GM21619 (cell line): ENCODE results near the gene NPW.
A peak's percentile ranks its signal among the peaks of the same experiment; 100 is the strongest.
"Not testable (repeated sequence)": the region's sequence is repeated elsewhere in the genome, so short reads cannot be mapped to it uniquely, and the experiment has no call there.

Experiments used
- ATAC-seq: cut with Tn5 transposase; IDR thresholded peaks from one replicate; pipeline ENCODE4 v1.9.1; 2021; ENCODE audit not compliant: unreplicated experiment

Gene NPW

DNA sequence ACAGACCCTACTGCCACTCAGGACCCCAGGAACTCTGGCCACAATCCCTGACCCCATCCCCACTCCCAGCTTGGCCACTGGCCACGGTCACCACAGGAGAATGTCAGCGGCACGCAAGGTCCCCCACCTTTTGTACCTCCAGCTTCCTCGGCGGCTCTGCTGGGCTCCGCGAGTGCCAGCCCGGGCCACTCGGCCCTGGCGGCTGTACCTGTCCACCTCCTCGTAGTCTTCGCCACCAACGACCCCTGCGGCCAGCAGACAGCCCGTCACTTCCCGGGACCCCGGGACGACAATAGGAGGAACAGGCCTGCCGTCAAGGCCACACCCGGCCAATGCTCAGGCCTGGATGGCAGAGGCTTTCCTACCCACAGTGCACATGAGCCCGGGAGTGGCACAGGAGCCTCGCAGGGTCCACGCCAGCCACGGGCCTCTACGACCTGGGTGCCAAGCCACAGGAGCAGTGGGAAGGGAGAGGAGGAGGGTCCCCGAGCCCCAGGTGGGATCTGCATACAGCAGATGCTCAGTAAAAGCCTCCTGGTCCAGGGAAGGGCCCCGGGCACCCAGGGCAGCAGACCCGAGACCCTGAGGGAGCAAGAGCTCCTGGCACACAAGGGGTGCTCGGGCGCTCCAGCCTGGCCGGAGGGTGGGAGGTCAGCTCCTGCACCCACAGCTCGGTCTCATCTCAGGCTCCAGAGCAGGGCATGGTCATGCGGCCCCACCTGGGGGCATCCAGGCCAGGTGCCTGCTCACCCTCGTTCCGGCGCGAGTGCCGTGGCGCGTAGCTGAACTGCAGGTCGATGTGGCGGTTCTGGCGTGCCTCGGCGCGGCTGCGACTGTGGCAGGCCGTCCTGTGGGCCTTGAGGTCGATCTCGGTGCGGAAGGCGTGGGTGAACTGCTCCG is 17.9 kb upstream of the NPW start:
- no peak for ATAC-seq

DNA sequence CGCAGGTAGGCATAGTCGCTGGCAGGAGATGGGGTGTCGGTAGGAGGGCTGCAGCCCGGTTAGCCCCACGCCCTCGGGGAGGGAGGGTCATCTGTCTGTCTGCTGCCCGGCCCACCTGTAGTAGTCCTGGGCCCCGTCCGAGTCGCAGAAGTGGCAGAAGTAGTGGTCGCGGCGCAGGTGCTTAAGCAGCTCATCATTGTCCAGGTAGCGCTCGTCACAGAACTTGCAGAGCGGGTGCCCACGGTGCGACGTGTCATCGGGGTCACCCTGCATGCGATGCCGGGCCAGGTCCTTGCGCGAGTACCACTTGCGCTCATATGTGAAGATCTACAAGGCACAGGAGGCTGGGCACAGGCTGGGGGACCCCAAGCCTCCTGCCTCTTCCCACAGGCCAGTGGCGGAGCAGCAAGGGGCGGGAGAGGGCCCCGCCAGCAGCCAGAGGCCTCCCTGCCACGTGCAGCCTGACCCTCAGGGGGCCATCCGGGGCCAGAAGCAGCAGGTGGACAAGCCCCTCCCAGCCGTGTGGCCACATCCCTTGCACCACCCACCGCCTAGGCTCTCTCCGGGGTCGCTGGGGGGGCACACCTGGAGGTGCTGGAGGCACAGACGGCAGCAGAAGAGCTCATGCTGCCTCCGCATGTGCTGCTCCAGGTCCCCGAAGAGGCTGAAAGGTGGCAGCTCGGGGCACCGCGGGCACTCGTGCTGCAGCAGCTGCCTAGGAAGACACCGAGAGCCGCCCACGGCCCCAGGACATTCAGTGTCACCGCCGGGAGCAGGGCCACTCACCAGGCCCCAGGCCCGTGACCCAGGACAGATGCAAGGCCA is 17.0 kb upstream of the NPW start:
- ATAC-seq, result no peak

DNA sequence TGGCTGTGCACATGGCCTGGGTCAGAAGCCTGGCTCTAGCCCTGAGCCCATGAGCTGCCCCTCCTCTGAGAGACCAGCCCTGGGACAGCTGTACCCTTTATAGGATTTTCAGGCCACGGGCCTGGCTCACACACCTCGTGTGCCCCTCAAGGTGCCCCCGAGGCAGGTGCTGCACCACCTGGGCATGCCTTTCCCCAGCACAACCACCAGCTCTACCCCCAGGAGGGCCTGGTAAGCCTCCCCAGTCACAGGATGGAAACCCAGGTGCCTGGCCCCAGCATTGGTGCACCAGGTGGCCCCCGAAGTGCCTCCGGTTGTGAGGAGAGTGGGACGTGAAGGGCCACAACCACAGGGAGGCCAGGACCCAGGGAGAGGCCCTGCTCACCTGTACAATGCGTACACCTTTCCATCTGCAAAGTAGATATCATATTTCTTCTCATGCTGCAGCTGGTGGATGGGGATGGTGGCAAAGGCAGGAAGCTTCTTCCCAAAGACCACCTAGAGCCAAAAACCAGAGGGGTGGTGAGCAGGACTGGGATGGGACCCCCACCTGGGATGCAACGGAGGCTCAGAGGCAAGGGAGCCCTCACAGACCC is 16.3 kb upstream of the NPW start:
- no peak for ATAC-seq

DNA sequence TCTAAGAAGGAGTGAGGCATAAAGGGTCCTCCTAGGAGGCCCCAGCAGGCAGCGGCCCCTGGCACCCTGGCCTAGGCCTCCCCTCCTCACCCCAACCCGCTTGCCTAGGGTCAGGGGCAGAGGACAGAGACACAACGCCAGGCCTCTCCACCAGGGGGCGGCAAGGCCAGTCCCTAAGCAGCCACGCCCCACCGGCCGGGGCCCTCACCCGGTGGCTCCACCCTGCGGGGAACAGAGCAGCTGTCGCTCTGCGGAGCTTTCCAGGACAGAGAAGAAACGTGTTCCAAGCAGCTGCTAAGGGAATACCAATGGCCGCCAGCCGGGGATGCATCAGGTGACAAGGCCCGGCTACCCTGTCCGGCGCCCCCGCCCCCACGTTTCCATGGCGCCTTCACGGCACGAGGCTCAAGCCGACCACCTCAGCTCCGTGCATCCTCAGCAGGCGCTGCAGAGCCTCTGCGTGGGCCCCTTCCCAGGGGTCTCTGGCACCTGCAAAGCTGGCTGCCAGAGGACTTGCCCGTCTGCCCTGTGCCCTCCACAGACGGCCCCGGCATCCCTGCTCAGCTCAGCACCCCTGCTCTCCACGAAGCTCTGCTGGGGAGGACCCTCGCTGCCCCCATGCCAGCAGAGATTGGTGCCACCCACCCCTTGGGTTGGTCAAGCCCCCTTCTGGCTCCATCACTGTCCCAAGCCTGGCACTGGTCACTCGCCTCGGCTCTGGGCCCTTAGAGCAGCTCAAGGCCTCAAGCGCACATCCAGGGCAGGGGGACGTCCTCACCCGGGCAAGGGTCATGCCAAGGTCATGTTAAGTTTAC is 15.6 kb upstream of the NPW start:
- no peak for ATAC-seq

GRCh38 chr16:2004795-2005517 is 14.6 kb upstream of the NPW start:
- ATAC-seq, result no peak

- no peak for ATAC-seq
Measured at GRCh38 chr16:2005646-2006045, 13.9 kb upstream of the NPW start.

GRCh38 chr16:2006317-2006716 is 13.3 kb upstream of the NPW start:
- ATAC-seq, result no peak

- ATAC-seq, result no peak
Measured at GRCh38 chr16:2007081-2007836, 12.3 kb upstream of the NPW start.

- no peak for ATAC-seq
Measured at GRCh38 chr16:2008009-2008526, 11.5 kb upstream of the NPW start.

- peak; percentile 1 for ATAC-seq
Measured at GRCh38 chr16:2008631-2009163, 10.9 kb upstream of the NPW start.

- peak; percentile 25 for ATAC-seq
Measured at GRCh38 chr16:2009164-2009711, 10.3 kb upstream of the NPW start.

DNA sequence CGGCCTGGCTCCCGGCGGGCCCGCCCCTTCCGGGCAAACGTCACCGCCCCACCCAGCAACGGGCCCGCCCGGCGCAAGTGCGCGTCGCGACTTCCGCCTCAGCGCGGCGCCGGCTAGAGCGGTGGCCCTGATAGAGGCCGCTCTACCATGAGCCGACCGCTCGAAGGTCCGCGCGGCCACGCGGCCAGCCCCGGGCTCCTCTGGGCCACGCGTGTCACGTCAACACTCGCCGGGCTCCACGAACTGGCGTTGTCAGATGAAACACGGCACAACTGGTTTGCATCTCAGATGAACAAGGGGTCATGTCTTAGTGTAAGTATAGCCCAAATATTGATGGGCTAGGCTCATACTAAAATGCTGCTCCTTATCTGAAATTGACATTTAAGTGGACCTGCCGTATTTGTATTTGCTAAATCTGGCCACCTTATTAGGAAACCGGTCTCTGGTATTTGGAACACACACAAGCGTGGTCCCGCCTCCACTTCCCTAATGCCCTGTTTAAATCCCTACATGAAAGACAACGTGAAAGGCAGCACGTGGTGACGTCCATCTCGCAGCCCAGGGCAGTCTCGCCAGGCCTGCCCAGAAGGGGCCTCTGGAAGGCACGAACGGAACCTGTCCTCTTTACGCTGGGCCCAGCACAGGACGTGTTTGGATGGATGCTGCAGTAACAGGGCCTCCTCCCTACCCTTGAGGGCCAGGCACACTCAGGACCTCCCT is 9.6 kb upstream of the NPW start, which contains the start of gene ZNF598:
Gene ZNF598 (minus strand): TSS at position 31 of the 720 bp plus-strand sequence.
- peak; percentile 78 for ATAC-seq

DNA sequence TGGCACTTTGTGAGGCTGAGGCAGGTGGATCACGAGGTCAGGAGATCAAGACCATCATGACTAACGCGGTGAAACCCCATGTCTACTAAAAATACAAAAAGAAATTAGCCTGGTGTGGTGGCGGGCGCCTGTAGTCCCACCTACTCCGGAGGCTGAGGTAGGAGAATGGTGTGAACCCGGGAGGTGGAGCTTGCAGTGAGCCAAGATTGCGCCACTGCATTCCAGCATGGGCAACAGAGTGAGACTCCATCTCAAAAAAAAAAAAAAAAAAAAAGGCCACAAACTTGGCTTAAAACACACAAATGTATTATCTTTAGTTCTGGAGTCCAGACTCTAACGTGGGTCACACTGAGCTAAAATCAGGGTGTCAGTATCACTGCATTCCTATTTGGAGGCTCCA is 7.9 kb upstream of the NPW start:
- ATAC-seq, result not testable (repeated sequence)

DNA sequence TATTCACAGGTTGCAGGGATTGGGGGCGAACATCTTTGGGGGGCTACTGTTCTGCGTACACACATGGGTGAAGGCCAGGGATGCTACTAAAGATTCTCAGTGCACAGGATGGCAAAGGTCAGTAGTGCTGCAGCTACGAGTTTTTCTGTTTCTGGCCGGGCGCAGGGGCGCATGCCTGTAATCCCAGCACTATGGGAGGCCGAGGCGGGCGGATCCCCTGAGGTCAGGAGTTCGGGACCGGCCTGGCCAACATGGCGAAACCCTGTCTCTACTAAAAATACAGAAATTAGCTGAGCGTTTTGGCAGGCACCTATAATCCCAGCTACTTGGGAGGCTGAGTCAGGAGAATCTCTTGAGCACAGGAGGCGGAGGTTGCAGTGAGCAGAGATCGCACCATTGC is 6.1 kb upstream of the NPW start:
- no peak for ATAC-seq

DNA sequence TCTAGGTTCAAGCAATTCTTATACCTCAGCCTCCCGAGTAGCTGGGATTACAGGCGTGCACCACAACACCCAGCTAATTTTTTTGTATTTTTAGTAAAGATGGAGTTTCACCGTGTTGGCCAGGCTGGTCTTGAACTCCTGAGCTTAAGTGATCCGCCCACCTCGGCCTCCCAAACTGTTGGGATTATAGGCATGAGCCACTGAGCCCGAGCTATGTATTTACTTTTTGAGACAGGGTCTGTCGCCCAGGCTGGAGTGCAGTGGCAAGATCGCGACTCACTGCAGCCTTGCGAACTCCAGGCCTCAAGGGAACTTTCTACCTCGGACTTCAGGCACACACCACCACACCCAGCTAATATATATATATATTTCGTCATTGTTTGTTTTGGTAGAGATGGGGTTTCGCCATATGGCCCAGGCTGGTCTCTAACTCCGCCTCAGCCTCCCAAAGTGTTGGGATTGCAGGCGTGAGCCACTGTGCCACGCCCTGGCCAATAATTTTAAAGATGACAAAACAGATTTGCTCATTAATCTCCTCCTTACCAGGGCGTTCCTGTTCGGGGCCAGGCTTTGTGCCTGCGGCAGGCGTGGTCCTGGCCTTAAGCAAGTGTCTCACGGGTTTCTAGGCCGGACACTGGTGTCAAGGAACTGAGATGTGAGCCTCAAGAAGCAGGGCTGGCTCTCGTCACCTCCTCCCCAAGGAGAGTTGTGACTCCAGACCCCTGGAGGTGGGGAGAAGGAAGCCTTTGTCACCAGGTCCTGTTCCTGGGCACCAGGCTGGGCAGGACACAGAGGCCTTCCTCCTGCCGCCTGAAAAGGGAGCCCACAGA is 4.3 kb upstream of the NPW start:
- no peak for ATAC-seq

DNA sequence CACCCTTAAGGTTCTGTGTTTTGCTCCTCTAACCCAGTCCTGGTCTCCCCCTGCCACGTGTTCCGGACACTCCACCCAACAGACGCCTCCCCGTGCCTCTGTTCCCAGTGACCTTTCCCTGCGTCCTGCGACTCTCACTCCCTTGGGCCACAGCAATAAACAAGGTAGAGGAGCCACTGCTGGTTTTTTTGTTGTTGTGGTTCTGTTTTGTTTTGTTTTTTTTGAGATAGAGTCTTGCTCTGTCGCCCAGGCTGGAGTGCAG is 3.7 kb upstream of the NPW start:
- no peak for ATAC-seq

GRCh38 chr16:2016407-2016922 is 3.1 kb upstream of the NPW start:
- no peak for ATAC-seq
